Loucy (cell line): ENCODE data around the gene STK11IP.

Experiments
- CTCF ChIP-seq: fragments of 200-600 bp; sonication (generic); conservative IDR thresholded peaks from 2 replicates; pipeline ENCODE4 v1.5.1; 2014; ENCODE audit warnings: mild to moderate bottlenecking, antibody characterized with exemption, low read length
- EZH2phosphoT487 ChIP-seq: fragments of 200-600 bp; IDR thresholded peaks from 2 replicates; pipeline ENCODE4 v1.6.1; 2018; ENCODE audit warnings: antibody characterized with exemption, mild to moderate bottlenecking, moderate library complexity, borderline replicate concordance

- TF ChIP-seq CTCF (no peak), EZH2phosphoT487 (no peak)
These were observed 51.3 kb downstream of the STK11IP start for GRCh38 chr2:219648963-219649362.
